Adrenal gland (tissue), 5 donors: ENCODE results near the gene EI24.

ENCODE experiments used
- POLR2A ChIP-seq, 2 donors: fragments of 450-650 bp; IDR thresholded peaks; one replicate each; pipeline ENCODE4 v1.6.1; 2017; ENCODE audit warnings: antibody characterized with exemption in 2 of 2, mild to moderate bottlenecking in 2 of 2, moderate library complexity in 1 of 2
- TF ChIP-seq, protein P1 (sequence below), 6 experiments: fragments of 450-650 bp in 4 of 6; fragments of 200-600 bp in 2 of 6; sonication (generic) in 1 of 6; IDR thresholded peaks; 1 replicate in 5 of 6; 2 replicates in 1 of 6; pipeline versions ENCODE4 v1.5.1 to v1.8.0; 2016 to 2021; ENCODE audit warnings: antibody characterized with exemption in 6 of 6, mild to moderate bottlenecking in 2 of 6, moderate library complexity in 1 of 6
- donor health status: DM: no; HTN: no; CAD: no.

DNA sequence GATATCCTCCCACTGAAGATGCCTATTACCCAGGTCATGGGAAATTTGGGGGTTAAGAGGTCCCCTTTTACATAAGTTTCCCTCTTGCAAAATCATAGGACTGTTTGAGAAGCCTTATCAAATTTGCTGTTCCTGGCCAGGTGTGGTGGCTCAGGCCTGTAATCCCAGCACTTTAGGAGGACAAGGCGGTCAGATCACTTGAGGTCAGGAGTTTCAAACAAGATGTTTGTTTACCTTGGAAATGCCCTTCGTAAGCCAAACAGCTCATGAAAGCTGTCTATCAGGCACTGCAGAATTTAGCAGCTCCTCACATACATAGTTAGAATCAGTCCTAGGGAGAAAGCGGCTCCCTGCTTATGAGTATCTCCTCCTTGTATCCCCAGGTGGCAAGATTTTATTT, 4.9 kb upstream of the EI24 start:
- TF ChIP-seq, protein P1, sequence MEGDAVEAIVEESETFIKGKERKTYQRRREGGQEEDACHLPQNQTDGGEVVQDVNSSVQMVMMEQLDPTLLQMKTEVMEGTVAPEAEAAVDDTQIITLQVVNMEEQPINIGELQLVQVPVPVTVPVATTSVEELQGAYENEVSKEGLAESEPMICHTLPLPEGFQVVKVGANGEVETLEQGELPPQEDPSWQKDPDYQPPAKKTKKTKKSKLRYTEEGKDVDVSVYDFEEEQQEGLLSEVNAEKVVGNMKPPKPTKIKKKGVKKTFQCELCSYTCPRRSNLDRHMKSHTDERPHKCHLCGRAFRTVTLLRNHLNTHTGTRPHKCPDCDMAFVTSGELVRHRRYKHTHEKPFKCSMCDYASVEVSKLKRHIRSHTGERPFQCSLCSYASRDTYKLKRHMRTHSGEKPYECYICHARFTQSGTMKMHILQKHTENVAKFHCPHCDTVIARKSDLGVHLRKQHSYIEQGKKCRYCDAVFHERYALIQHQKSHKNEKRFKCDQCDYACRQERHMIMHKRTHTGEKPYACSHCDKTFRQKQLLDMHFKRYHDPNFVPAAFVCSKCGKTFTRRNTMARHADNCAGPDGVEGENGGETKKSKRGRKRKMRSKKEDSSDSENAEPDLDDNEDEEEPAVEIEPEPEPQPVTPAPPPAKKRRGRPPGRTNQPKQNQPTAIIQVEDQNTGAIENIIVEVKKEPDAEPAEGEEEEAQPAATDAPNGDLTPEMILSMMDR (IDR thresholded peaks at IDR 0.05), result no peak
- no peak for TF ChIP-seq POLR2A (IDR thresholded peaks at IDR 0.05)
